ENCODE results near the gene SERINC3. TPM values are rescaled to one million over a fixed set of nuclear protein-coding genes. Genes with fewer than 3 reads are reported as not detected.
A peak's percentile ranks its signal among the peaks of the same experiment; 100 is the strongest.
"Not testable (repeated sequence)": the region's sequence is repeated elsewhere in the genome, so short reads cannot be mapped to it uniquely, and the experiment has no call there.

Gene SERINC3
- total RNA-seq, result 90.5 and 136 TPM in 2 replicates

DNA sequence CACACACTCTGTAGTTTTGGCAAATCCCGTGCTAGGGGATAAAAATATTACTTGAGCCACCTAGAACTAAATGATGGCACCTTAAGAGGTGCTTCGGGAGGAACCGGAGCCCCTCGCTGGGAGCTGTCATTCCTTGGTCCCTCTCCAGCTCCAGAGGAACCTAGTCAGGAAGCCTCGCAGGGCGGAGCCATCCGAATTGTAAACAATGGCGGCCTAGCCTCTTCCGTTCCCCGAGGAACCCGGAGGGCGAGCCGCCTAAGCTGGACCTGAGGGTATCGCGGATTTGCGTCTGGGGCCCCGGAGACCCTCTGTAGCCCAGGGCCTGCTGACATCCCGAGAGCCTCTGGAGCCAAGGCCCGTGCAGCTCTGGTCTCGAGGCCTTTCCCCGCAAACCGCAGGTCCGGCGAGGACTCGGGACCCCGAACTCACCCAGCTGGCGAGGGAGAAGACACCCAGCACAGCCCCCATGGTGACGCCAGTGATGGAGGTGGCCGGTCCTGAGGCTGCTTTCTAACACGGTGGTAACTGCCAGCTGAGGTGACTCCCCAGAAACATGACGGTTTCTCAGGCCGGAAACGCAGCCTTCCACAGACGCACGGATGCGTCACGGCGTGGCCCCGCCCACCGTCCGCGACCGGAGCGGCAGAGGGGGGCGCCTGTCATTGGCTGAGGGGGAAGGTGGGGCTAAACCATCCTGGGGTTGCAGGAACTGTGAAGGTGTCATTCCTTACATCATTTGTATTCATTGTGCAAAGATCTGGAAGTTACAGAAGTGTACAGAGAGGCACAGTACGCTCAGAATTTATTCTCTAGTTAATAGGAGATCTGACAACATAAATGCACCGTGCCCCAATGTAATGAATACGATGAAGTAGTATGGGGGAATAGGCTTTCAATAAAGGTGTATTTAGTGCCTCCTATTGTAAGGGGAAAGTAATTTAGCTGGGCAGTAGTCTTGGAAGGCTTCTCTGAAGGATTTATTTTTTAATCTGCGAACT lies at the start of gene SERINC3:
Gene SERINC3, minus strand, starts transcription at position 587 of the 998 bp plus-strand sequence. Its CDS starts 119 bp downstream, at position 468.
- DNase-seq (ENCODE audit: low read depth), result peak; percentile 97
- TF ChIP-seq, protein P1, sequence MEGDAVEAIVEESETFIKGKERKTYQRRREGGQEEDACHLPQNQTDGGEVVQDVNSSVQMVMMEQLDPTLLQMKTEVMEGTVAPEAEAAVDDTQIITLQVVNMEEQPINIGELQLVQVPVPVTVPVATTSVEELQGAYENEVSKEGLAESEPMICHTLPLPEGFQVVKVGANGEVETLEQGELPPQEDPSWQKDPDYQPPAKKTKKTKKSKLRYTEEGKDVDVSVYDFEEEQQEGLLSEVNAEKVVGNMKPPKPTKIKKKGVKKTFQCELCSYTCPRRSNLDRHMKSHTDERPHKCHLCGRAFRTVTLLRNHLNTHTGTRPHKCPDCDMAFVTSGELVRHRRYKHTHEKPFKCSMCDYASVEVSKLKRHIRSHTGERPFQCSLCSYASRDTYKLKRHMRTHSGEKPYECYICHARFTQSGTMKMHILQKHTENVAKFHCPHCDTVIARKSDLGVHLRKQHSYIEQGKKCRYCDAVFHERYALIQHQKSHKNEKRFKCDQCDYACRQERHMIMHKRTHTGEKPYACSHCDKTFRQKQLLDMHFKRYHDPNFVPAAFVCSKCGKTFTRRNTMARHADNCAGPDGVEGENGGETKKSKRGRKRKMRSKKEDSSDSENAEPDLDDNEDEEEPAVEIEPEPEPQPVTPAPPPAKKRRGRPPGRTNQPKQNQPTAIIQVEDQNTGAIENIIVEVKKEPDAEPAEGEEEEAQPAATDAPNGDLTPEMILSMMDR (IDR thresholded peaks at IDR 0.05; ENCODE audit: insufficient read depth, low read depth, low read length), result no peak
- peak within 1 kb of the TSS; percentile 84 for H3K4me3 ChIP-seq (ENCODE audit: low read depth, low read length)

DNA sequence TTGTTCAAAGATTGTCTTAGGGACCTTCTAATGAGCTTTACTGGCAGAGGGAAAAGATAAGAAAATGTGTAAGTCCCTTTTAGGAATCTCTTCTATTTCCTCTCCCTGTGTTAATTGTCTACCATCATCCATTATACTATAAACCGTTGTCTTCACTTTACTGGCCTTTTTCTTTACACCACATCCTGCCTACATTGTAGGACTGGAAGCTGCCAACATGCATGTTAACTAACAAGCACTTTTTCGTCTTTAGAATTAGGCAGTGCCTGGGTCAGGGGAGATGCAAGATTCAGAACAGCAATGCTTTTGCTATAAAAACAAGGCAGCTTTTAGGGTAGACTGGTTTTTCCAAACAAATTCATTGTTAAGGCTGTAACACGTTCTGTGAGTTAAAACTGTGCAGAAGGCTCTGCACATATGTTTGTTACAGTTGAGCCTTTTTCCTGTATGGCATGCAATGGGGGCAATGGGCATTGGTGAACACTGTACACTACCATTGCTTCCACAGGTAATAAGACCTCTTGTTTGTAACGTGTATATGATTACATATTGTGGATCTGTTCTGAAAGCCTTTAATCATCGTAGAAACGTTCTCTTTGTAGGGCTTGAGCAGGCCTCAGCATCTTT lies 49.6 kb upstream of the SERINC3 start:
- no peak for DNase-seq (ENCODE audit: low read depth)
- TF ChIP-seq, protein P1 (IDR thresholded peaks at IDR 0.05; ENCODE audit: insufficient read depth, low read depth, low read length), result no peak
- no peak overlapping the region for H3K4me3 ChIP-seq (ENCODE audit: low read depth, low read length)

DNA sequence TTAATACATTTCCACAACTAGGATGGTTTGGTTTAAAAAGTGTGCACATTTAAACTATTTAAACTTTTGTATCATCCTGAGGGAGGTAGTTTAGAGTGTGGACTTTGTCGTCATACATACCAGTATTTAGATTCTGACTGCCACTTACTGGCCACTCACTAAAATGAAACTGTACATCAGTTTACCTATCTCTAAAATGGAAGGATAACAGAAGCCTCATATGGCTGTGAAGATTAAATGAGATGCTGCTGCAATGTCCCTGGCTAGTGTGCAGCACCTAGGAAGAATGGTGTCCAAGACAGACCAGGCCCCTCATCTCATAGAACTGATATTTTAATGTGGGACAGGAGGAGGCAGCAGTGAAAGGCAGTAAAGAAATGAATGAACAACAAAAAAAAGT lies 48.5 kb upstream of the SERINC3 start:
- no peak for DNase-seq (ENCODE audit: low read depth)
- H3K4me3 ChIP-seq (ENCODE audit: low read depth, low read length), result no peak overlapping the region
- TF ChIP-seq, protein P1 (IDR thresholded peaks at IDR 0.05; ENCODE audit: insufficient read depth, low read depth, low read length), result no peak

- TF ChIP-seq, protein P1 (IDR thresholded peaks at IDR 0.05; ENCODE audit: insufficient read depth, low read depth, low read length), result no peak
- H3K4me3 ChIP-seq (ENCODE audit: low read depth, low read length), result no peak overlapping the region
- DNase-seq (ENCODE audit: low read depth), result no peak
Measured at GRCh38 chr20:44566811-44567210, 44.9 kb upstream of the SERINC3 start.

DNA sequence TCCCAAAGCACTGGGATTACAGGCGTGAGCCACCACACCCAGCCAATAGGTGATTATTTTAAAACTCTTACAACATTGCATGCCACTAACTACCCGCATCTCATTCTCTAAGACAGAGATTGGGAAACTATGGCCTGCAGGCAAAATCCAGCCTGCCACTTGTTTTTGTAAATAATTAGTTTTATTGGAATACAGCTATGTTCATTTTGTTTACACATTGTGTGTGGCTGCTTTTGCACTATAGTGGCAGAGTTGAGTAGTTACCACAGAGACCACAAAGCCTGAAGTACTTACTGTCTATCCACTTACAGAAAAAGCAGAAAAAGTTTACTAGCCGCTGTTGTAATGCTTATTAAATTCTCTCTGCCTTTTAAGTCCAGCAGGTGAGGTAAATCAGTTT lies 44.1 kb upstream of the SERINC3 start:
- TF ChIP-seq, protein P1 (IDR thresholded peaks at IDR 0.05; ENCODE audit: insufficient read depth, low read depth, low read length), result no peak
- peak; percentile 87 for DNase-seq (ENCODE audit: low read depth)
- no peak overlapping the region for H3K4me3 ChIP-seq (ENCODE audit: low read depth, low read length)

- TF ChIP-seq, protein P1 (IDR thresholded peaks at IDR 0.05; ENCODE audit: insufficient read depth, low read depth, low read length), result no peak
- DNase-seq (ENCODE audit: low read depth), result no peak
Measured at GRCh38 chr20:44561876-44562275, 40.0 kb upstream of the SERINC3 start.

DNA sequence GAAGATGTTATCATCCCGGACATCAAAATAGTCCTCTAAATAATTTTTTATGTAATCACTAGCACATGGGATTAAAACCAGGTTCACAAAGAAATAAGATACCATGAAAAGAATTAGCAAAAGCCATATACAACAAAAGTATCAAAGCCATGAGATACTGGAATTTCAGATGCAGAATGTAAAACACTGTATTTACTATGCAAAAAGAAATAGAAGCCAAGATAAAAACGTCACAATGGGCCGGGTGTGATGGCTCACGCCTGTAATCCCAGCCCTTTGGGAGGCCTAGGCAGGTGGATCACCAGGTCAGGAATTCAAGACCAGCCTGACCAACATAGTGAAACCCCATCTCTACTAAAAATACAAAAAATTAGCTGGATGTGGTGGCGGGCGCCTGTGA lies 38.9 kb upstream of the SERINC3 start:
- not testable (repeated sequence) for H3K4me3 ChIP-seq (ENCODE audit: low read depth, low read length); DNase-seq (ENCODE audit: low read depth)

More at GRCh38 chr20:44561876-44562275, 40.0 kb upstream of the SERINC3 start:
- H3K4me3 ChIP-seq (ENCODE audit: low read depth, low read length), result no peak overlapping the region
